Esophagus muscularis mucosa (tissue), 4 donors: ENCODE measurements around the gene CPNE5. TPM values are rescaled to one million over a fixed set of nuclear protein-coding genes. Genes with fewer than 3 reads are reported as not detected.

Source experiments
- DNase-seq: peaks from one replicate; pipeline ENCODE4 v3.0.0-alpha.2; 2017; ENCODE audit errors: extremely low spot score
- H3K27ac ChIP-seq, 4 donors: fragments of 200-600 bp; sonication (generic); replicated peaks in 1 of 4; 1 replicate in 3 of 4; 2 replicates in 1 of 4; pipeline ENCODE4 v1.5.1; 2016 to 2019; ENCODE audit warnings: mild to moderate bottlenecking in 1 of 4
- H3K27me3 ChIP-seq, 4 donors: fragments of 200-600 bp; sonication (generic); one replicate each; pipeline versions ENCODE4 v1.5.1 to v1.6.0; 2016 to 2019
- H3K36me3 ChIP-seq, 4 donors: fragments of 200-600 bp; sonication (generic); one replicate each; pipeline ENCODE4 v1.5.1; 2016 to 2019
- H3K4me1 ChIP-seq, 4 donors: fragments of 200-600 bp; sonication (generic); one replicate each; pipeline ENCODE4 v1.5.1; 2016 to 2019
- H3K4me3 ChIP-seq, 4 donors: fragments of 200-600 bp; sonication (generic); 1 replicate in 2 of 4; 2 replicates in 2 of 4; pipeline ENCODE4 v1.5.1; 2016 to 2019; ENCODE audit warnings: mild to moderate bottlenecking in 4 of 4, moderate library complexity in 1 of 4
- H3K9me3 ChIP-seq, 4 donors: fragments of 200-600 bp; sonication (generic); 1 replicate in 3 of 4; 2 replicates in 1 of 4; pipeline ENCODE4 v1.5.1; 2016 to 2019
- EP300 ChIP-seq: sonication (generic); formaldehyde crosslinking; IDR thresholded peaks from one replicate; pipeline ENCODE4 v1.6.1; 2017; ENCODE audit warnings: antibody characterized with exemption
- POLR2A ChIP-seq: fragments of 450-650 bp; IDR thresholded peaks from one replicate; pipeline ENCODE4 v1.6.1; 2017; ENCODE audit warnings: antibody characterized with exemption, moderate library complexity, mild to moderate bottlenecking, low read depth
- POLR2AphosphoS5 ChIP-seq, 2 donors: sonication (generic); formaldehyde crosslinking; IDR thresholded peaks; one replicate each; pipeline ENCODE4 v1.6.1; 2017; ENCODE audit warnings: antibody characterized with exemption in 2 of 2
- WGBS: methylation state at CpG from one replicate; pipeline ENCODE4 v1.1.5; 2018; 5-methylcytosine and 5-hydroxymethylcytosine counted together
- intact Hi-C: fragments of 100-400 bp; cut with DNase I; formaldehyde crosslinking; loops from one replicate; pipeline ENCODE4 v1.15.1; 2023
- total RNA-seq, 4 donors: library from RNA; depleted of rRNA; stranded (reverse); fragments of >200 nt; gene quantifications; one replicate each; pipeline versions ENCODE4 v1.1.0 to v1.2.1, GENCODE V29; 2016
- TF ChIP-seq, protein P1 (sequence below), 3 experiments: fragments of 200-600 bp in 2 of 3; fragments of 450-650 bp in 1 of 3; sonication (generic) in 2 of 3; IDR thresholded peaks; one replicate each; pipeline ENCODE4 v1.5.1; 2017 to 2019; ENCODE audit warnings: antibody characterized with exemption in 3 of 3, mild to moderate bottlenecking in 2 of 3, moderate library complexity in 1 of 3

Gene CPNE5
- total RNA-seq, 4 donors from 2014 or later = 2.1 to 4.6 (median 2.6) TPM

DNA sequence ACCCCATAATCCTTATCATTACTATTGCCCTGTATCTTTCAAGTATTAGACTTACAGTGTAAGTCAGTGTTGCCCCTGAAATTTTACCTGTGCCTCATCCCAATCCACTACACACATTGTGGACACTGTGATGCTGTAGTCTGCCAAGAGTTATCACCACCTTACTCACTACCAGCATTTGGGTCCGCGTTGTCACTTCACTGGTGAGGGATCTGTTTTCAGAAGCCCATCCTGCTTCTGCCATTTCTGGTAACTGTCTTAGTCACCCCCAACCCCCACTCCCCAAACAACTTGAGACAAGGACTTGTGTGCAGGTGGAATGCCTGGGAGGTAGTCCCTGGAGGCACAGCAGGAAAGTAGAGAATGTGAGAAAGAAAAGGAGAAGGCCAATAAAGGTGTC is 147.6 kb downstream of the CPNE5 start:
- Histone ChIP-seq H3K27me3 (no peaks in the 10 kb centered on the region), H3K9me3 (no peaks in the 10 kb centered on the region), H3K4me1 (peaks cover 7 to 8% (median 8%) of the 10 kb centered on the region in 4 donors), H3K4me3 (no peak overlapping the region), H3K36me3 (peaks cover 10 to 18% (median 12%) of the 10 kb centered on the region in 4 donors), H3K27ac (no peak overlapping the region)
- intact Hi-C loops = no loop called here
- 100% methylated on average over 2 of the region's 2 CpGs for WGBS
- DNase-seq = no peak
- no peak for TF ChIP-seq POLR2A
- TF ChIP-seq, protein P1, sequence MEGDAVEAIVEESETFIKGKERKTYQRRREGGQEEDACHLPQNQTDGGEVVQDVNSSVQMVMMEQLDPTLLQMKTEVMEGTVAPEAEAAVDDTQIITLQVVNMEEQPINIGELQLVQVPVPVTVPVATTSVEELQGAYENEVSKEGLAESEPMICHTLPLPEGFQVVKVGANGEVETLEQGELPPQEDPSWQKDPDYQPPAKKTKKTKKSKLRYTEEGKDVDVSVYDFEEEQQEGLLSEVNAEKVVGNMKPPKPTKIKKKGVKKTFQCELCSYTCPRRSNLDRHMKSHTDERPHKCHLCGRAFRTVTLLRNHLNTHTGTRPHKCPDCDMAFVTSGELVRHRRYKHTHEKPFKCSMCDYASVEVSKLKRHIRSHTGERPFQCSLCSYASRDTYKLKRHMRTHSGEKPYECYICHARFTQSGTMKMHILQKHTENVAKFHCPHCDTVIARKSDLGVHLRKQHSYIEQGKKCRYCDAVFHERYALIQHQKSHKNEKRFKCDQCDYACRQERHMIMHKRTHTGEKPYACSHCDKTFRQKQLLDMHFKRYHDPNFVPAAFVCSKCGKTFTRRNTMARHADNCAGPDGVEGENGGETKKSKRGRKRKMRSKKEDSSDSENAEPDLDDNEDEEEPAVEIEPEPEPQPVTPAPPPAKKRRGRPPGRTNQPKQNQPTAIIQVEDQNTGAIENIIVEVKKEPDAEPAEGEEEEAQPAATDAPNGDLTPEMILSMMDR (IDR thresholded peaks at IDR 0.05) = no peak
- no peak for TF ChIP-seq EP300
- TF ChIP-seq POLR2AphosphoS5 (IDR thresholded peaks at IDR 0.05) = no peak

DNA sequence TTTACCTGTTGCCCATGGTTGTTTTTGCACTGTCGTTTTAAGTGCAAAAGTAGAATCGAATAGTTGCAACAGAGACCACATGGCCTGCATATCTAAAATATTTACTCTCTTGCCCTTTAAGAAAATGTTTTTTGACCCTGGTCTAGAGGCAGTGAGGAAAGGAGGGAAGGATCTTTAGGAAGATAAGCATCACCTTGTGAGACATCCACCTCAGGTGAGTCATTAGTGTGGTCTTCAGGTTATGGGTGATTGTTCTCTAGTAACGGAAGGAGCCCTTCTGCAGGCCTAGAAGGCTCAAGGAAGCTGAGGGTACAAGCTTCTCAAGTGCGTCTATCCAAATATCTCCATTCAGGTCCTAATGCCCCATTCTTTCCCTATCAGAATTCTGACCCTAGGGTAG is 148.2 kb downstream of the CPNE5 start:
- H3K4me1 ChIP-seq = peaks cover 7 to 8% (median 8%) of the 10 kb centered on the region in 4 donors

More for the DNA sequence above, 148.2 kb downstream of the CPNE5 start:
- intact Hi-C loops = no loop called here
- Histone ChIP-seq H3K36me3 (peaks cover 16 to 24% (median 18%) of the 10 kb centered on the region in 4 donors), H3K4me3 (no peak overlapping the region), H3K9me3 (no peaks in the 10 kb centered on the region), H3K27ac (no peak overlapping the region), H3K27me3 (no peaks in the 10 kb centered on the region)
- TF ChIP-seq POLR2AphosphoS5 (IDR thresholded peaks at IDR 0.05) = no peak
- TF ChIP-seq EP300 = no peak
- TF ChIP-seq, protein P1 (IDR thresholded peaks at IDR 0.05) = no peak
- no peak for TF ChIP-seq POLR2A
- 90% methylated on average over 4 of the region's 4 CpGs for whole genome bisulfite sequencing
- DNase-seq = no peak

Other genes with a start within 250 kb of the CPNE5 start
- gene SRSF3, start 245.1 kb downstream of the CPNE5 start, total RNA-seq = 100 to 1,000 TPM; 149 to 226 (median 180) TPM
- 100 to 1,000 TPM in 2 of 4 donors, 10 to 100 TPM in 2; 47.3 to 613 (median 93.3) TPM for gene CDKN1A, start 160.7 kb downstream of the CPNE5 start, total RNA-seq
- gene RAB44, start 141.6 kb downstream of the CPNE5 start, total RNA-seq = 1 to 10 TPM in 2 of 4 donors, under 1 TPM in 2; 0.19 to 1.5 (median 0.94) TPM
- gene PPIL1, start 35.4 kb upstream of the CPNE5 start, total RNA-seq = 10 to 100 TPM; 17.6 to 30.3 (median 25.4) TPM
- 10 to 100 TPM; 56.5 to 66.2 (median 59.0) TPM for gene C6orf89, start 46.5 kb upstream of the CPNE5 start, total RNA-seq
- gene PI16, start 115.3 kb upstream of the CPNE5 start, total RNA-seq = 10 to 100 TPM; 44.8 to 64.3 (median 56.9) TPM
- gene MTCH1, start 146.8 kb upstream of the CPNE5 start, total RNA-seq = 100 to 1,000 TPM; 205 to 258 (median 232) TPM
- gene FGD2, start 166.2 kb upstream of the CPNE5 start, total RNA-seq = 10 to 100 TPM; 13.9 to 23.1 (median 19.3) TPM